ENCODE measurements around the gene PDCD6IP.

Gene PDCD6IP

GRCh38 chr3:33787328-33788009, 11.0 kb upstream of the PDCD6IP start:
- ChIA-PET POLR2A (interaction anchor here (1.1 kb wide), 1 partner anchor 129 kb away, joined by 3 read pairs; no protein-coding TSS in a partner anchor), CTCF (interaction anchor here (0.5 to 1.8 kb wide), 41 partner anchors 9 to 1065 kb away, joined by 3 to 21 read pairs (median 4); partner anchors contain the start of gene PDCD6IP)
- H3K4me3 ChIP-seq (ENCODE audit: low read depth, low read length): peak overlapping the region; percentile 11; the same call in 1 of the 2 replicates
- H3K4me1 ChIP-seq (ENCODE audit: control insufficient read depth, insufficient read depth, low read length): no peaks in the 10 kb centered on the region
- no peaks in the 10 kb centered on the region for H3K9me3 ChIP-seq (ENCODE audit: control insufficient read depth, insufficient read depth, low read depth, low read length)
- H3K27ac ChIP-seq (ENCODE audit: extremely low read depth, low read depth, low read length): no peak overlapping the region
- no peaks in the 10 kb centered on the region for H3K36me3 ChIP-seq (ENCODE audit: control insufficient read depth in 2 of 2, insufficient read depth in 1 of 2, low read length in 2 of 2)
- TF ChIP-seq ZBTB7A (tag by site-specific recombination; IDR thresholded peaks at IDR 0.05; ENCODE audit: low read depth) (no peak), FEZF1 (tag by site-specific recombination; IDR thresholded peaks at IDR 0.05) (no peak), ZNF639 (tag by site-specific recombination; IDR thresholded peaks at IDR 0.05) (no peak), ZNF169 (tag by site-specific recombination; IDR thresholded peaks at IDR 0.05) (no peak), HOXA7 (CRISPR knock-in tag; IDR thresholded peaks at IDR 0.05; ENCODE audit: borderline replicate concordance) (no peak), ZNF701 (tag by site-specific recombination; IDR thresholded peaks at IDR 0.05) (no peak), ZBTB20 (tag by site-specific recombination; IDR thresholded peaks at IDR 0.05) (peak; percentile 17; the same call in 1 of the 2 replicates), AEBP2 (tag by site-specific recombination; IDR thresholded peaks at IDR 0.05; ENCODE audit: borderline replicate concordance) (no peak), PRDM2 (tag by site-specific recombination; IDR thresholded peaks at IDR 0.05; ENCODE audit: borderline replicate concordance) (no peak), OVOL3 (tag by site-specific recombination; IDR thresholded peaks at IDR 0.05) (no peak), PBX3 (CRISPR knock-in tag; IDR thresholded peaks at IDR 0.05) (no peak), TRIM28 (IDR thresholded peaks at IDR 0.05; ENCODE audit: borderline replicate concordance, low read length) (no peak), GLIS1 (tag by site-specific recombination; IDR thresholded peaks at IDR 0.05) (peak; percentile 51), ZNF18 (tag by site-specific recombination; IDR thresholded peaks at IDR 0.05) (no peak), ZNF280C (tag by site-specific recombination; IDR thresholded peaks at IDR 0.05) (no peak), ZNF747 (tag by site-specific recombination; IDR thresholded peaks at IDR 0.05) (no peak), ZNF10 (tag by site-specific recombination; IDR thresholded peaks at IDR 0.05) (no peak), ZSCAN18 (tag by site-specific recombination; IDR thresholded peaks at IDR 0.05) (no peak), ZBTB17 (tag by site-specific recombination; IDR thresholded peaks at IDR 0.05) (peak; percentile 87), ZBTB44 (tag by site-specific recombination; IDR thresholded peaks at IDR 0.05) (no peak)
